Keratinocyte (primary cell): ENCODE data around the gene KCND2. TPM values are rescaled to one million over a fixed set of nuclear protein-coding genes. Genes with fewer than 3 reads are reported as not detected.

Experiments
- DNase-seq: peaks from one replicate; pipeline ENCODE4 v3.0.0-alpha.2; 2011; ENCODE audit warnings: low read depth, missing footprints, low spot score
- FAIRE-seq: peaks from 2 replicates; lab custom pipeline; 2011; peaks lifted over from hg19 to GRCh38; lab: Jason Lieb, UNC
- H2AFZ ChIP-seq: 2 replicates; pipeline ENCODE4 v1.6.0; 2012; ENCODE audit warnings: low read length, control low read depth, inconsistent platforms; ENCODE audit not compliant: control insufficient read depth
- H3K27ac ChIP-seq: 2 replicates; pipeline ENCODE4 v1.5.1; 2011; ENCODE audit warnings: low read length; ENCODE audit not compliant: control insufficient read depth, insufficient read depth
- H3K27me3 ChIP-seq: 3 replicates; pipeline ENCODE4 v1.6.0; 2011; ENCODE audit warnings: low read length; ENCODE audit not compliant: control insufficient read depth, insufficient read depth; ENCODE audit errors: extremely low read depth
- H3K36me3 ChIP-seq, 2 experiments: 2 replicates in 1 of 2; 3 replicates in 1 of 2; pipeline ENCODE4 v1.5.1; 2011; ENCODE audit warnings: low read length in 2 of 2, mild to moderate bottlenecking in 1 of 2; ENCODE audit not compliant: control insufficient read depth in 2 of 2, insufficient read depth in 2 of 2; ENCODE audit errors: extremely low read depth in 1 of 2
- H3K4me1 ChIP-seq: 3 replicates; pipeline ENCODE4 v1.5.1; 2011; ENCODE audit warnings: low read length; ENCODE audit not compliant: control insufficient read depth, insufficient read depth; ENCODE audit errors: extremely low read depth
- H3K4me2 ChIP-seq: 3 replicates; pipeline ENCODE4 v1.6.0; 2011; ENCODE audit warnings: low read depth, low read length; ENCODE audit not compliant: control insufficient read depth, insufficient read depth; ENCODE audit errors: extremely low read depth
- H3K4me3 ChIP-seq, 3 experiments: fragments of 200-600 bp in 1 of 3; sonication (generic) in 1 of 3; 2 replicates in 2 of 3; 3 replicates in 1 of 3; pipeline ENCODE4 v1.5.1; 2011 to 2016; ENCODE audit warnings: low read length in 3 of 3, mild to moderate bottlenecking in 3 of 3, control low read depth in 2 of 3, inconsistent platforms in 1 of 3, low read depth in 1 of 3, mixed read lengths in 1 of 3, mixed run types in 1 of 3, moderate library complexity in 1 of 3; ENCODE audit not compliant: control insufficient read depth in 2 of 3, insufficient read depth in 2 of 3; ENCODE audit errors: extremely low read depth in 1 of 3
- H3K79me2 ChIP-seq: 2 replicates; pipeline ENCODE4 v1.6.0; 2012; ENCODE audit warnings: low read length; ENCODE audit not compliant: control insufficient read depth, insufficient read depth
- H3K9ac ChIP-seq: 3 replicates; pipeline ENCODE4 v1.6.0; 2011; ENCODE audit warnings: low read length; ENCODE audit not compliant: control insufficient read depth, insufficient read depth; ENCODE audit errors: extremely low read depth
- H3K9me1 ChIP-seq: 3 replicates; pipeline ENCODE4 v1.6.0; 2011; ENCODE audit warnings: low read length; ENCODE audit not compliant: control insufficient read depth, insufficient read depth; ENCODE audit errors: extremely low read depth
- H3K9me3 ChIP-seq: 2 replicates; pipeline ENCODE4 v1.5.1; 2012; ENCODE audit warnings: low read depth, low read length; ENCODE audit not compliant: control insufficient read depth
- H4K20me1 ChIP-seq: 3 replicates; pipeline ENCODE4 v1.6.0; 2011; ENCODE audit warnings: low read length; ENCODE audit not compliant: control insufficient read depth, insufficient read depth; ENCODE audit errors: extremely low read depth
- CTCF ChIP-seq, 3 experiments: IDR thresholded peaks in 1 of 3; conservative IDR thresholded peaks in 1 of 3; optimal IDR thresholded peaks in 1 of 3; 2 replicates in 2 of 3; 3 replicates in 1 of 3; pipeline versions ENCODE3 to v1.5.1; 2011; ENCODE audit warnings: low read length in 3 of 3, mild to moderate bottlenecking in 3 of 3, moderate library complexity in 2 of 3, control low read depth in 1 of 3, inconsistent platforms in 1 of 3; ENCODE audit not compliant: insufficient read depth in 2 of 3; ENCODE audit errors: extremely low read depth in 1 of 3
- EZH2 ChIP-seq: IDR thresholded peaks from one replicate; pipeline ENCODE4 v1.6.1; 2012; ENCODE audit warnings: inconsistent platforms, mild to moderate bottlenecking, low read length, moderate library complexity
- dilution Hi-C: fragments of 300-500 bp; cut with MboI; formaldehyde crosslinking; loops from one replicate; pipeline ENCODE4 v1.7.0; 2020; ENCODE audit warnings: low sequenced_read_pairs; ENCODE audit not compliant: extremely low pct_ligation_motif_present
- polyA plus RNA-seq, 5 experiments: library from polyadenylated mRNA; depleted of rRNA in 3 of 5; stranded (reverse) in 3 of 5; stranded (forward) in 1 of 5; unstranded in 1 of 5; fragments of >200 nt; gene quantifications; 1 replicate in 1 of 5; 2 replicates in 3 of 5; 3 replicates in 1 of 5; pipeline versions ENCODE4 v1.2.1 to v1.2.3, GENCODE V29; 2011 to 2012; ENCODE audit warnings: missing spikeins in 2 of 5, low read depth in 1 of 5, low replicate concordance in 1 of 5

The KCND2 gene
- polyA plus RNA-seq, 1 donor (not counting 4 experiments of a cell fraction or from before 2014, with no cell fraction given), result not detected

- Histone ChIP-seq H3K27ac (no peak overlapping the region), H3K4me3 (no peak overlapping the region), H3K9me1 (no peaks in the 10 kb centered on the region), H3K79me2 (no peaks in the 10 kb centered on the region), H3K9ac (no peak overlapping the region), H3K27me3 (no peaks in the 10 kb centered on the region), H3K9me3 (no peaks in the 10 kb centered on the region), H3K36me3 (no peaks in the 10 kb centered on the region), H3K4me1 (no peaks in the 10 kb centered on the region), H4K20me1 (no peaks in the 10 kb centered on the region), H3K4me2 (no peak overlapping the region), H2AFZ (no peak overlapping the region)
- no peak for DNase-seq
- no peak for FAIRE-seq
- no peak for TF ChIP-seq CTCF (optimal IDR thresholded peaks at IDR 0.05 in 1 of 3, IDR thresholded peaks at IDR 0.05 in 1 of 3, conservative IDR thresholded peaks at IDR 0.05 in 1 of 3; ENCODE audit: extremely low read depth in 1 of 3, insufficient read depth in 2 of 3, low read length in 3 of 3)
- TF ChIP-seq EZH2, result no peak
- dilution Hi-C loops, result no loop called here
Measured at GRCh38 chr7:120421151-120421651, 148.2 kb downstream of the KCND2 start.

GRCh38 chr7:120431016-120431415, 158.0 kb downstream of the KCND2 start:
- no peak for DNase-seq
- Histone ChIP-seq H3K9me3 (no peaks in the 10 kb centered on the region), H4K20me1 (no peaks in the 10 kb centered on the region), H3K36me3 (no peaks in the 10 kb centered on the region), H2AFZ (no peak overlapping the region), H3K9ac (no peak overlapping the region), H3K27me3 (no peaks in the 10 kb centered on the region), H3K4me2 (no peak overlapping the region), H3K4me3 (no peak overlapping the region), H3K27ac (no peak overlapping the region), H3K79me2 (no peaks in the 10 kb centered on the region), H3K4me1 (no peaks in the 10 kb centered on the region), H3K9me1 (no peaks in the 10 kb centered on the region)
- dilution Hi-C loops, result no loop called here
- TF ChIP-seq CTCF (optimal IDR thresholded peaks at IDR 0.05 in 1 of 3, IDR thresholded peaks at IDR 0.05 in 1 of 3, conservative IDR thresholded peaks at IDR 0.05 in 1 of 3; ENCODE audit: extremely low read depth in 1 of 3, insufficient read depth in 2 of 3, low read length in 3 of 3), result no peak
- TF ChIP-seq EZH2, result no peak
- FAIRE-seq, result no peak
